Calu3 (cell line): Measurements from ENCODE around the gene EXOG. TPM values are rescaled to one million over a fixed set of nuclear protein-coding genes. Genes with fewer than 3 reads are reported as not detected.
"Not testable (repeated sequence)": the region's sequence is repeated elsewhere in the genome, so short reads cannot be mapped to it uniquely, and the experiment has no call there.

ENCODE experiments used
- BruUV-seq: library from RNA; stranded (reverse); fragments of 400-500 nt; replicated peaks from 2 replicates; lab custom pipeline; 2021; lab: Mats Ljungman, UMichigan
- CTCF ChIA-PET: fragments of 300-600 bp; sonication (Branson Sonifier 250); formaldehyde crosslinking; loops from one replicate; lab custom pipeline; 2022; ENCODE audit warnings: antibody characterized with exemption; lab: Charles Lee
- DNase-seq: peaks from one replicate; pipeline ENCODE4 v3.0.0; 2022
- H3K27ac Mint-ChIP-seq: one replicate; pipeline ENCODE4 v1.8.0; 2022; ENCODE audit warnings: mixed read lengths; ENCODE audit not compliant: unreplicated experiment
- H3K27me3 Mint-ChIP-seq: one replicate; pipeline ENCODE4 v1.8.0; 2022; ENCODE audit warnings: mixed read lengths; ENCODE audit not compliant: unreplicated experiment
- H3K36me3 Mint-ChIP-seq: one replicate; pipeline ENCODE4 v1.8.0; 2022; ENCODE audit warnings: mild to moderate bottlenecking, moderate library complexity, mixed read lengths; ENCODE audit not compliant: insufficient read depth, unreplicated experiment
- H3K4me1 Mint-ChIP-seq: one replicate; pipeline ENCODE4 v1.8.0; 2022; ENCODE audit warnings: mild to moderate bottlenecking, low read depth, mixed read lengths; ENCODE audit not compliant: unreplicated experiment
- H3K4me3 Mint-ChIP-seq: one replicate; pipeline ENCODE4 v1.8.0; 2022; ENCODE audit warnings: mild to moderate bottlenecking, low read depth, moderate library complexity, mixed read lengths; ENCODE audit not compliant: unreplicated experiment
- H3K9me3 Mint-ChIP-seq: one replicate; pipeline ENCODE4 v1.8.0; 2022; ENCODE audit warnings: low read depth, mixed read lengths; ENCODE audit not compliant: unreplicated experiment
- CTCF ChIP-seq: fragments of 200-600 bp; IDR thresholded peaks from one replicate; pipeline ENCODE4 v1.8.0; 2022; ENCODE audit warnings: antibody characterized with exemption; ENCODE audit not compliant: unreplicated experiment
- intact Hi-C: fragments of 100-400 bp; cut with micrococcal nuclease; formaldehyde crosslinking; loops from one replicate; pipeline ENCODE4 v1.10.0; 2022; ENCODE audit not compliant: unreplicated experiment
- total RNA-seq: library from RNA; stranded (reverse); gene quantifications from 2 replicates; pipeline ENCODE4 v1.2.3, GENCODE V29; 2022

EXOG gene
- total RNA-seq, 1 experiment from 2014 or later: 13.2 TPM

GRCh38 chr3:38564631-38565338 lies 68.6 kb downstream of the EXOG start:
- Mint-ChIP-seq H3K27me3 (peaks cover 29% of the 10 kb centered on the region), H3K4me3 (no peak overlapping the region), H3K36me3 (no peaks in the 10 kb centered on the region), H3K4me1 (no peaks in the 10 kb centered on the region), H3K9me3 (no peaks in the 10 kb centered on the region), H3K27ac (no peak overlapping the region)
- BruUV-seq: no TSS peak
- intact Hi-C loops: no loop called here
- no peak for TF ChIP-seq CTCF
- CTCF ChIA-PET: no interaction called here
- no peak for DNase-seq

GRCh38 chr3:38565339-38566214 lies 69.4 kb downstream of the EXOG start:
- Mint-ChIP-seq H3K36me3 (no peaks in the 10 kb centered on the region), H3K4me3 (no peak overlapping the region), H3K9me3 (no peaks in the 10 kb centered on the region), H3K27ac (no peak overlapping the region), H3K4me1 (no peaks in the 10 kb centered on the region), H3K27me3 (peaks cover 29% of the 10 kb centered on the region)
- intact Hi-C loops: no loop called here
- no peak for DNase-seq
- no TSS peak for BruUV-seq
- no peak for TF ChIP-seq CTCF
- CTCF ChIA-PET: no interaction called here

- Mint-ChIP-seq H3K4me3 (no peak overlapping the region), H3K27me3 (peaks cover 27% of the 10 kb centered on the region), H3K9me3 (no peaks in the 10 kb centered on the region), H3K36me3 (no peaks in the 10 kb centered on the region), H3K4me1 (no peaks in the 10 kb centered on the region), H3K27ac (no peak overlapping the region)
- BruUV-seq: no TSS peak
- TF ChIP-seq CTCF: no peak
- DNase-seq: no peak
- intact Hi-C loops: no loop called here
- CTCF ChIA-PET: no interaction called here
These were observed 70.0 kb downstream of the EXOG start for GRCh38 chr3:38566215-38566528.

- H3K9me3 Mint-ChIP-seq, intact Hi-C loops, BruUV-seq, H3K27ac Mint-ChIP-seq, H3K36me3 Mint-ChIP-seq, DNase-seq, H3K4me3 Mint-ChIP-seq, CTCF ChIA-PET, H3K4me1 Mint-ChIP-seq: not testable (repeated sequence)
- H3K27me3 Mint-ChIP-seq: peaks cover 20% of the 10 kb centered on the region
These were observed 70.7 kb downstream of the EXOG start for GRCh38 chr3:38566794-38567193.
